SK-N-SH (cell line): Measurements from ENCODE around the gene GPX7.

ENCODE experiments used
- GATA2 ChIP-seq: sonication (generic); formaldehyde crosslinking; IDR thresholded peaks from 2 replicates; pipeline ENCODE4 v1.5.0; 2020; ENCODE audit warnings: mild to moderate bottlenecking, missing genetic modification reagents
- TF ChIP-seq, protein P1 (sequence below): fragments of 200-600 bp; sonication (generic); IDR thresholded peaks from 2 replicates; pipeline ENCODE4 v1.6.1; 2017; ENCODE audit warnings: antibody characterized with exemption, mild to moderate bottlenecking, moderate library complexity

DNA sequence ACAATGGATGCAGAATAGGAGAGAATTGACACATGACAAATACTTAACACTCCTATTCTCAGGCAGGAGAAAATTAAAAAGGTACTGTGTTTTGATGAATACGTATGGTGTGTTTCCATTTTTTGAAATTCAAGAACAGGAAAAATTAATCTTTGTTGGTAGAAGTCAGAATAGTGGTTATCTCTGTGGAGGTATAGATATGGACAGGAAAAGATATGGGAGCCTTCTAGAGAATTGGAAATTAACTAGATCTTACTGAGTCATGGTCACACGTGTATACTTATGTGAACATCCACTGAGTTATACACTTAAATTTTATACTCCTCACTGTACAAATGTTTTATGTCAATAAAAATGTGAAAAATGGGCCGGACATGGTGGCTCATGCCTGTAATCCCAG, 39.4 kb upstream of the GPX7 start:
- TF ChIP-seq, protein P1, sequence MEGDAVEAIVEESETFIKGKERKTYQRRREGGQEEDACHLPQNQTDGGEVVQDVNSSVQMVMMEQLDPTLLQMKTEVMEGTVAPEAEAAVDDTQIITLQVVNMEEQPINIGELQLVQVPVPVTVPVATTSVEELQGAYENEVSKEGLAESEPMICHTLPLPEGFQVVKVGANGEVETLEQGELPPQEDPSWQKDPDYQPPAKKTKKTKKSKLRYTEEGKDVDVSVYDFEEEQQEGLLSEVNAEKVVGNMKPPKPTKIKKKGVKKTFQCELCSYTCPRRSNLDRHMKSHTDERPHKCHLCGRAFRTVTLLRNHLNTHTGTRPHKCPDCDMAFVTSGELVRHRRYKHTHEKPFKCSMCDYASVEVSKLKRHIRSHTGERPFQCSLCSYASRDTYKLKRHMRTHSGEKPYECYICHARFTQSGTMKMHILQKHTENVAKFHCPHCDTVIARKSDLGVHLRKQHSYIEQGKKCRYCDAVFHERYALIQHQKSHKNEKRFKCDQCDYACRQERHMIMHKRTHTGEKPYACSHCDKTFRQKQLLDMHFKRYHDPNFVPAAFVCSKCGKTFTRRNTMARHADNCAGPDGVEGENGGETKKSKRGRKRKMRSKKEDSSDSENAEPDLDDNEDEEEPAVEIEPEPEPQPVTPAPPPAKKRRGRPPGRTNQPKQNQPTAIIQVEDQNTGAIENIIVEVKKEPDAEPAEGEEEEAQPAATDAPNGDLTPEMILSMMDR: no peak
- TF ChIP-seq GATA2 (CRISPR knock-in tag): no peak
